Natural killer cell (primary cell): ENCODE data around the gene WDFY1. TPM values are rescaled to one million over a fixed set of nuclear protein-coding genes. Genes with fewer than 3 reads are reported as not detected.

ENCODE experiments used
- ATAC-seq, 3 donors: fragments of 150-1000 bp in 2 of 3; fragments of 200-7000 bp in 1 of 3; cut with Tn5 transposase; 1 replicate in 1 of 3; 2 replicates in 2 of 3; pipeline ENCODE4 v1.10.0; 2021; ENCODE audit warnings: mild to moderate bottlenecking in 2 of 3, moderate library complexity in 2 of 3
- DNase-seq, 2 donors: peaks; one replicate each; pipeline versions ENCODE4 v3.0.0 to v3.0.0-alpha.2; 2013 to 2021; ENCODE audit warnings: mixed read lengths in 1 of 2
- H3K27ac ChIP-seq: one replicate; pipeline ENCODE4 v1.5.1; 2013; ENCODE audit warnings: mild to moderate bottlenecking, low read length
- H3K27me3 ChIP-seq: one replicate; pipeline ENCODE4 v1.6.1; 2013; ENCODE audit warnings: low read length; ENCODE audit not compliant: control insufficient read depth, insufficient read depth
- H3K36me3 ChIP-seq: one replicate; pipeline ENCODE4 v1.6.1; 2013; ENCODE audit warnings: low read length; ENCODE audit not compliant: control insufficient read depth, insufficient read depth
- H3K4me1 ChIP-seq: one replicate; pipeline ENCODE4 v1.6.1; 2013; ENCODE audit warnings: low read length; ENCODE audit not compliant: control insufficient read depth, insufficient read depth
- H3K4me3 ChIP-seq: one replicate; pipeline ENCODE4 v1.5.1; 2013; ENCODE audit warnings: low read length
- H3K9me3 ChIP-seq: one replicate; pipeline ENCODE4 v1.6.1; 2013; ENCODE audit warnings: low read length; ENCODE audit not compliant: control insufficient read depth, insufficient read depth
- H3K27ac Mint-ChIP-seq, 2 donors: one replicate each; pipeline ENCODE4 v1.8.0; 2022; ENCODE audit warnings: mild to moderate bottlenecking in 2 of 2, mixed read lengths in 2 of 2, moderate library complexity in 1 of 2
- H3K27me3 Mint-ChIP-seq, 2 donors: one replicate each; pipeline ENCODE4 v1.8.0; 2022; ENCODE audit warnings: low read depth in 2 of 2, mixed read lengths in 2 of 2
- H3K36me3 Mint-ChIP-seq: one replicate; pipeline ENCODE4 v1.8.0; 2022; ENCODE audit warnings: mixed read lengths
- H3K4me1 Mint-ChIP-seq, 2 donors: one replicate each; pipeline ENCODE4 v1.8.0; 2022; ENCODE audit warnings: mixed read lengths in 2 of 2
- H3K4me3 Mint-ChIP-seq: one replicate; pipeline ENCODE4 v1.8.0; 2022; ENCODE audit warnings: mild to moderate bottlenecking, moderate library complexity, mixed read lengths
- H3K9me3 Mint-ChIP-seq, 2 donors: one replicate each; pipeline ENCODE4 v1.8.0; 2022; ENCODE audit warnings: mixed read lengths in 2 of 2
- WGBS: methylation state at CpG from one replicate; pipeline ENCODE4 v1.1.7; 2013; ENCODE audit warnings: missing lambda C conversion rate; ENCODE audit not compliant: insufficient coverage; 5-methylcytosine and 5-hydroxymethylcytosine counted together
- intact Hi-C: fragments of 100-400 bp; cut with micrococcal nuclease; formaldehyde crosslinking; loops from one replicate; pipeline ENCODE4 v1.14.2; 2022
- total RNA-seq, 4 donors: library from RNA; stranded (reverse); fragments of 120-200 nt in 1 of 4; gene quantifications; one replicate each; pipeline versions ENCODE4 v1.2.3 to v1.2.4, GENCODE V29; 2013 to 2022
- TF ChIP-seq, protein P1 (sequence below): fragments of 200-600 bp; IDR thresholded peaks from one replicate; pipeline ENCODE4 v1.8.0; 2022; ENCODE audit warnings: antibody characterized with exemption

The WDFY1 gene
- total RNA-seq, 3 donors from 2014 or later (not counting 1 experiment from before 2014, with no cell fraction given): 90.2 to 96.2 (median 92.0) TPM

DNA sequence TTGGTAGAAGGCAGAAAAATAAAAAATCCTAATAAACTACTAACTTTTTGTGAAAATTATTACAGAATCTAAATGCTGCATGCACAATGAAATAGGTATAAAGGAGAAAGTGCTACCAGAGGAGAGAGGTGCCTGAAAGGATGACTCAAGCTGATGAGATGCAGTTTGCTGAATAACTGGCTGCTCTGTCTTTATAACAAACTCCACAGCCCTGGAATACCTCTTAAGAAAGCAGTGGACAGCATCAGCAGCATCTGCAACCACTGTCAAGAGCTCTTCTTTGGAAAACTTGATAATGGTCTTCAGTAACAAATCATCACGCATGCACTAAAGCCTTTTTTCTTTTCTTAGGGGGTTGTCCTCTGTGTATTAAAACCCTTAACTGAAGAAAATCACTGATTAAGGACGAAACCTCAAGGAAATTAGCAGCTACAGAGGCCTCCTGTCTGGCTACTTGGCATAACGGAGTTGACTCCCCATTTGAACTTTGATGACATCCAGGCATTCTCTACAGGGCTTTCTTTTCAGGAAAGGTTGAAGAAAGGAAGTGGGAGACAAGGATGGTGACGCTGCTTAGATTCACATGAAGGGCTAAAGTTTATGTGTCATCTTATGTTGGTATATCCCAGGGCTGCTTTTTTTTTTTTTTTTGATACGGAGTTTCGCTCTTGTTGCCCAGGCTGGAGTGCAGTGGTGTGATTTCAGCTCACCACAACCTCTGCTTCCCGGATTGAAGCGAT lies 28.8 kb downstream of the WDFY1 start:
- Mint-ChIP-seq H3K4me3 (no peak overlapping the region), H3K27ac (peak overlapping the region in 1 of 2 donors; percentile 29), H3K4me1 (peaks cover 35 to 40% of the 10 kb centered on the region in 2 donors), H3K27me3 (no peaks in the 10 kb centered on the region), H3K9me3 (no peaks in the 10 kb centered on the region), H3K36me3 (no peaks in the 10 kb centered on the region)
- H3K4me1 ChIP-seq: peaks cover 4% of the 10 kb centered on the region
- H3K27me3 ChIP-seq: no peaks in the 10 kb centered on the region
- H3K9me3 ChIP-seq: no peaks in the 10 kb centered on the region
- 97% methylated on average over 6 of the region's 8 CpGs for WGBS
- TF ChIP-seq, protein P1, sequence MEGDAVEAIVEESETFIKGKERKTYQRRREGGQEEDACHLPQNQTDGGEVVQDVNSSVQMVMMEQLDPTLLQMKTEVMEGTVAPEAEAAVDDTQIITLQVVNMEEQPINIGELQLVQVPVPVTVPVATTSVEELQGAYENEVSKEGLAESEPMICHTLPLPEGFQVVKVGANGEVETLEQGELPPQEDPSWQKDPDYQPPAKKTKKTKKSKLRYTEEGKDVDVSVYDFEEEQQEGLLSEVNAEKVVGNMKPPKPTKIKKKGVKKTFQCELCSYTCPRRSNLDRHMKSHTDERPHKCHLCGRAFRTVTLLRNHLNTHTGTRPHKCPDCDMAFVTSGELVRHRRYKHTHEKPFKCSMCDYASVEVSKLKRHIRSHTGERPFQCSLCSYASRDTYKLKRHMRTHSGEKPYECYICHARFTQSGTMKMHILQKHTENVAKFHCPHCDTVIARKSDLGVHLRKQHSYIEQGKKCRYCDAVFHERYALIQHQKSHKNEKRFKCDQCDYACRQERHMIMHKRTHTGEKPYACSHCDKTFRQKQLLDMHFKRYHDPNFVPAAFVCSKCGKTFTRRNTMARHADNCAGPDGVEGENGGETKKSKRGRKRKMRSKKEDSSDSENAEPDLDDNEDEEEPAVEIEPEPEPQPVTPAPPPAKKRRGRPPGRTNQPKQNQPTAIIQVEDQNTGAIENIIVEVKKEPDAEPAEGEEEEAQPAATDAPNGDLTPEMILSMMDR: no peak
- ATAC-seq (no peak), DNase-seq (no peak)
- H3K4me3 ChIP-seq: no peak overlapping the region
- intact Hi-C loops: no loop called here
- H3K36me3 ChIP-seq: peaks cover 10% of the 10 kb centered on the region
- no peak overlapping the region for H3K27ac ChIP-seq

DNA sequence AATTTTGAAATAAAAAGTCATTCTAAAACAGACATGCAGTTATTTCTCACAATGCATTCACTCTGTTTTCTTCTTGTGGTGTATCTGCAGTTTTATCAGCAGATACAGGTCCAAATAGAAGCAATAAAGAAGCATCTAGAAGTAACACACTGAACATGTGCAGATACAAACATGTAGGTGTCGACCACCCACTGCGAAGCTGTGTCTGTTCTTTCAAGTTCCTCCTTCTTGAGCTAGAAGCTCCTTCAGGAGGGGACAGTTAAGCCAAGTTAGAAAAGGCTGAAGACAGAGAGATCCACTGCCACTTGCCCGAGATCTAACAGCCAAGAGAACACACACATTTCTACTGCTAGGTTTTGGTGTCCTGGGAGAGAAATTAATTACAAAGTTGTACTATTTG lies 30.1 kb downstream of the WDFY1 start:
- Histone ChIP-seq H3K27ac (no peak overlapping the region), H3K9me3 (no peaks in the 10 kb centered on the region), H3K36me3 (peaks cover 13% of the 10 kb centered on the region), H3K27me3 (no peaks in the 10 kb centered on the region), H3K4me3 (no peak overlapping the region), H3K4me1 (peaks cover 4% of the 10 kb centered on the region)
- Mint-ChIP-seq H3K27me3 (no peaks in the 10 kb centered on the region), H3K4me1 (peaks cover 34 to 37% of the 10 kb centered on the region in 2 donors), H3K36me3 (no peaks in the 10 kb centered on the region), H3K4me3 (no peak overlapping the region), H3K9me3 (no peaks in the 10 kb centered on the region), H3K27ac (peak overlapping the region in 1 of 2 donors; percentile 9)
- intact Hi-C loops: no loop called here
- DNase-seq (no peak), ATAC-seq (no peak)
- TF ChIP-seq, protein P1: no peak
- 88% methylated on average over 2 of the region's 3 CpGs for WGBS

DNA sequence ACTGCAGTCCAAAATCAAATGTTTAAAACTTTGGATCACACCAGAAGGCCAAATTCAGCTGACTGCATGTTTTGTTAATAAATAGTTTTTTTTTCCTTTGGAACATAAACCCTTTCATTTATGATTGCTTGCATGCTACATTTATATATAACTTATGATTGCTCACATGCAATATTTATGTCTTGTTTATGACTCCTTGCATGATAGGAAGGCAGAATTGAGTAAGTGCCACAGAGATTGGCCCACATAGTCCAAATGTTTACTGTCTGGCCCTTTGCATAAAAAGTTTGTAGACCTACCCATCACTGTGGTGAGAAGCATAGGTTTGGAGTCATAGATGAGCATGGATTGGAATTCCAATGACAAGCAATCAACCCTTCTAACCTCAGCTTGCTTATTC lies 30.8 kb downstream of the WDFY1 start:
- DNase-seq (no peak), ATAC-seq (no peak)
- Histone ChIP-seq H3K27ac (no peak overlapping the region), H3K36me3 (peaks cover 16% of the 10 kb centered on the region), H3K4me3 (no peak overlapping the region), H3K27me3 (no peaks in the 10 kb centered on the region), H3K4me1 (peaks cover 4% of the 10 kb centered on the region), H3K9me3 (no peaks in the 10 kb centered on the region)
- no peaks in the 10 kb centered on the region for H3K27me3 Mint-ChIP-seq
- no peak overlapping the region for H3K27ac Mint-ChIP-seq
- no peaks in the 10 kb centered on the region for H3K9me3 Mint-ChIP-seq
- peaks cover 38 to 39% of the 10 kb centered on the region in 2 donors for H3K4me1 Mint-ChIP-seq
- H3K36me3 Mint-ChIP-seq: no peaks in the 10 kb centered on the region
- TF ChIP-seq, protein P1: no peak
- no peak overlapping the region for H3K4me3 Mint-ChIP-seq
- intact Hi-C loops: no loop called here
